Breast epithelium (tissue), 4 donors: ENCODE measurements around the gene URB2. TPM values are rescaled to one million over a fixed set of nuclear protein-coding genes. Genes with fewer than 3 reads are reported as not detected.
"Not testable (repeated sequence)": the region's sequence is repeated elsewhere in the genome, so short reads cannot be mapped to it uniquely, and the experiment has no call there.

Experiments
- DNase-seq, 2 donors: peaks; one replicate each; pipeline ENCODE4 v3.0.0-alpha.2; 2019; ENCODE audit warnings: low spot score in 2 of 2
- H3K27ac ChIP-seq, 2 donors: fragments of 200-600 bp; sonication (generic) in 1 of 2; one replicate each; pipeline ENCODE4 v1.5.1; 2016 to 2019; ENCODE audit warnings: mild to moderate bottlenecking in 1 of 2
- H3K27me3 ChIP-seq, 2 donors: fragments of 200-600 bp; sonication (generic) in 1 of 2; one replicate each; pipeline versions ENCODE4 v1.5.1 to v1.6.0; 2017 to 2019; ENCODE audit warnings: control low read depth in 1 of 2, mild to moderate bottlenecking in 1 of 2
- H3K36me3 ChIP-seq: fragments of 200-600 bp; one replicate; pipeline ENCODE4 v1.5.1; 2019
- H3K4me1 ChIP-seq, 2 donors: fragments of 200-600 bp; sonication (generic); one replicate each; pipeline ENCODE4 v1.5.1; 2016 to 2019; ENCODE audit warnings: control low read depth in 1 of 2
- H3K4me3 ChIP-seq, 3 donors: fragments of 200-600 bp; sonication (generic); 1 replicate in 2 of 3; 2 replicates in 1 of 3; pipeline ENCODE4 v1.5.1; 2016 to 2019; ENCODE audit warnings: mild to moderate bottlenecking in 3 of 3, moderate library complexity in 2 of 3
- H3K9me3 ChIP-seq, 2 donors: fragments of 200-600 bp; sonication (generic) in 1 of 2; one replicate each; pipeline ENCODE4 v1.5.1; 2016 to 2019; ENCODE audit warnings: control low read depth in 1 of 2
- CTCF ChIP-seq, 3 donors: fragments of 450-650 bp; IDR thresholded peaks; one replicate each; pipeline ENCODE4 v1.5.1; 2016 to 2017; ENCODE audit warnings: antibody characterized with exemption in 3 of 3, mild to moderate bottlenecking in 3 of 3, moderate library complexity in 3 of 3
- POLR2A ChIP-seq: fragments of 450-650 bp; IDR thresholded peaks from one replicate; pipeline ENCODE4 v1.6.1; 2016; ENCODE audit warnings: antibody characterized with exemption, mild to moderate bottlenecking, moderate library complexity
- POLR2AphosphoS5 ChIP-seq, 3 donors: sonication (generic); formaldehyde crosslinking; IDR thresholded peaks; one replicate each; pipeline ENCODE4 v1.6.1; 2017; ENCODE audit warnings: antibody characterized with exemption in 3 of 3
- intact Hi-C: fragments of 100-400 bp; cut with DNase I; formaldehyde crosslinking; loops from one replicate; pipeline ENCODE4 v1.15.1; 2023; ENCODE audit warnings: low total_unique reads
- total RNA-seq, 3 donors: library from RNA; depleted of rRNA; stranded (reverse); fragments of >200 nt; gene quantifications; one replicate each; pipeline ENCODE4 v1.1.0, GENCODE V29; 2016

Gene URB2
- total RNA-seq, 3 donors from 2014 or later: 9.3 to 14.1 (median 12.7) TPM

GRCh38 chr1:229594227-229595008, 31.6 kb upstream of the URB2 start:
- TF ChIP-seq POLR2AphosphoS5 (IDR thresholded peaks at IDR 0.05) (no peak), CTCF (IDR thresholded peaks at IDR 0.05) (no peak), POLR2A (no peak)
- no peak for DNase-seq
- intact Hi-C loops: no loop called here
- Histone ChIP-seq H3K27ac (no peak overlapping the region), H3K27me3 (no peaks in the 10 kb centered on the region), H3K4me1 (no peaks in the 10 kb centered on the region), H3K36me3 (peaks cover 7% of the 10 kb centered on the region), H3K9me3 (no peaks in the 10 kb centered on the region), H3K4me3 (no peak overlapping the region)

GRCh38 chr1:229595876-229596275, 30.2 kb upstream of the URB2 start:
- H3K4me3 ChIP-seq, H3K27ac ChIP-seq, H3K27me3 ChIP-seq, DNase-seq, H3K9me3 ChIP-seq, H3K4me1 ChIP-seq, intact Hi-C loops, H3K36me3 ChIP-seq: not testable (repeated sequence)

GRCh38 chr1:229596925-229597699, 28.9 kb upstream of the URB2 start:
- Histone ChIP-seq H3K9me3 (no peaks in the 10 kb centered on the region), H3K4me1 (no peaks in the 10 kb centered on the region), H3K27me3 (no peaks in the 10 kb centered on the region), H3K4me3 (no peak overlapping the region), H3K36me3 (peaks cover 7% of the 10 kb centered on the region), H3K27ac (peak overlapping the region in 1 of 2 donors; percentile 74)
- intact Hi-C loops: no loop called here
- DNase-seq: no peak
- TF ChIP-seq POLR2AphosphoS5 (IDR thresholded peaks at IDR 0.05) (peak in 1 of 3 donors; percentile 33), POLR2A (no peak)

- intact Hi-C loops: no loop called here
- H3K27me3 ChIP-seq: no peaks in the 10 kb centered on the region
- no peak overlapping the region for H3K4me3 ChIP-seq
- no peak for DNase-seq
- H3K27ac ChIP-seq: peak overlapping the region in 1 of 2 donors; percentile 74
- peaks cover 7% of the 10 kb centered on the region for H3K36me3 ChIP-seq
- no peaks in the 10 kb centered on the region for H3K4me1 ChIP-seq
- no peaks in the 10 kb centered on the region for H3K9me3 ChIP-seq
- TF ChIP-seq POLR2A (no peak), CTCF (IDR thresholded peaks at IDR 0.05) (no peak), POLR2AphosphoS5 (IDR thresholded peaks at IDR 0.05) (no peak)
These were observed 28.2 kb upstream of the URB2 start for GRCh38 chr1:229597877-229598276.

- DNase-seq: no peak
- no peaks in the 10 kb centered on the region for H3K4me1 ChIP-seq
- no peaks in the 10 kb centered on the region for H3K9me3 ChIP-seq
- TF ChIP-seq POLR2AphosphoS5 (IDR thresholded peaks at IDR 0.05): no peak
- TF ChIP-seq CTCF (IDR thresholded peaks at IDR 0.05): no peak
- TF ChIP-seq POLR2A: no peak
- H3K27ac ChIP-seq: no peak overlapping the region
- no peaks in the 10 kb centered on the region for H3K27me3 ChIP-seq
- intact Hi-C loops: no loop called here
- H3K36me3 ChIP-seq: peaks cover 4% of the 10 kb centered on the region
- no peak overlapping the region for H3K4me3 ChIP-seq
These were observed 26.7 kb upstream of the URB2 start for GRCh38 chr1:229599218-229599954.
